A549 treated with dexamethasone at 1 μM for 4 hours (cell line): Measurements from ENCODE around the gene CRACR2A. TPM values are rescaled to one million over a fixed set of nuclear protein-coding genes. Genes with fewer than 3 reads are reported as not detected.

Experiments used
- total RNA-seq: library from RNA; stranded (reverse); fragments of 200-300 nt; extraction: Qiagen RNA extraction; gene quantifications from 5 replicates; pipeline ENCODE4 v1.2.3, GENCODE V29; 2022

The CRACR2A gene
- total RNA-seq, result 1.1 to 1.7 TPM (median 1.3 TPM) in 5 replicates

GRCh38 chr12:3752741-3753486 is at the start of gene CRACR2A:
Gene CRACR2A (minus strand): TSS chr12:3753109. CDS start chr12:3696999, 56,110 bp downstream.

Other genes starting within 250 kb of the CRACR2A start
- gene PARP11, start 120.3 kb upstream of the CRACR2A start, total RNA-seq, result 1.4 to 2.5 TPM (median 2.1 TPM) in 5 replicates